Suppressor macrophage (primary cell): ENCODE data around the gene TF.

Experiments used
- DNase-seq, 4 experiments: peaks; one replicate each; pipeline ENCODE4 v3.0.0-alpha.2; 2020 to 2022

TF gene

DNA sequence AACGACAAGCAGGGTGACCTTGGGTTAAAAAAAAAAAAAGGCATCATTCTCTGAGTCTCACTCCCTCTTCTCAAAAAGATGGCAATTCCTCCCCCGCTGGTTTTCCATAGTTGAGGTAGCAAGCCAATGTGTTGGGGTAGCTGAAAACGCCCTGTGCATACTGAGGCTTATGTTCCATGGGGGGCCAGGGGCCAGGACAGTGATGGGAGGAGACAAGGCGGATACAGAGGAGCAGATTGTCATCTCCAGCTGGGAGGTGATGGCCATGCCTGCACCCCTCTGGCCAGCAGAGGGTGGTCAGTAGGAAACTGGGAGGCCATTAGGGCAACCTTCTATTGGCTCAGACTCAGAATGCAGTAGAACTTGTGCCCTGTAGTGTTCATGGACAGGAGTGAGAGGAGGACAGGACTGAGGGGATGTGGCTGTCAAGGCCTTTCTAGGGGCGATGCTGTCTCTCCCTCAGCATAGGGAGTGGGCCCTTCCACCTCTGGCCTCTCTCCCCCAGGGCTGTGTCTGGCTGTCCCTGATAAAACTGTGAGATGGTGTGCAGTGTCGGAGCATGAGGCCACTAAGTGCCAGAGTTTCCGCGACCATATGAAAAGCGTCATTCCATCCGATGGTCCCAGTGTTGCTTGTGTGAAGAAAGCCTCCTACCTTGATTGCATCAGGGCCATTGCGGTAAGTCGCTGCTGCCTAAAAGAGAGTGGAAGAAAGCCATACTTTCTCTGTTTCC, 1.9 kb downstream of the TF start:
- no peak for DNase-seq

DNA sequence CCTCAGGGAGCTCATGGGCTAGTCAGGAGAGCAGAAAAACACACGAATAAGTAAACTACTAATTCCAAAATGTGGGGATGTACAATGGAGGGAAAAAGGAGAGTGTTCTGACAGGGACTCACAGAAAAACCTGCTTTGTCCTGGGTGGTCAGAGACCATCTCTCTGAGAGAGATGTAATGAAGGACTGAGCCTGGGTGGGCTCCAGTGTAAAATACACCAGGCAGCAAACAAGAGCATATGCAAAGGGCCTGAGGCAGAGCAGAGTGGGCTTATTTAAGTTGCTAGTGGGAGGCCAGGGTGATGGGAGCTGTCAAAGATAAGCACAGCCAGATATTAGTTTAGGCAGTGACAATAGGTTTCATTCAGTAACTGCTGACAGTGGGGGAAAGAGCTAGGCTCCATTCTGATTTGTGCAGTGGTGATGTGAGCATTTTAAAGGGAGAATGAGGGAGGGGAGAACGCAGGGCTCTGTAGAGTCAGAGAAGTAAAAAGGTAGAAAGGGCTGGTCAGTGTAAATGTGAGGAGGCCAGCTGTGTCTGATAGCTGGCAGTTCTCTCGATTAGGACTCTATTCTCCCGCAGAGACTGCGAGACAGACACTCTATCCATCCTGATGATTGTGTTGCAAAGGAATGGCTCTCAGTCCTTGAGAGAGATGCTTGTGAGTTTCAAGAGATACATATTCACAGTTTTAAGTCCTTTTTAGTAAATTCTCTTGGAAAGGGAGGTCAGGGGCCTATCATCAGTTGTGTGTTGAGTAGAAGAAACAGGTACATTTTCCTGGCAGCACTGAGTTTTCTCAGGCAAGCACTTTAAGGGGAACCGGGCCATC, 3.5 kb downstream of the TF start:
- DNase-seq = no peak

DNA sequence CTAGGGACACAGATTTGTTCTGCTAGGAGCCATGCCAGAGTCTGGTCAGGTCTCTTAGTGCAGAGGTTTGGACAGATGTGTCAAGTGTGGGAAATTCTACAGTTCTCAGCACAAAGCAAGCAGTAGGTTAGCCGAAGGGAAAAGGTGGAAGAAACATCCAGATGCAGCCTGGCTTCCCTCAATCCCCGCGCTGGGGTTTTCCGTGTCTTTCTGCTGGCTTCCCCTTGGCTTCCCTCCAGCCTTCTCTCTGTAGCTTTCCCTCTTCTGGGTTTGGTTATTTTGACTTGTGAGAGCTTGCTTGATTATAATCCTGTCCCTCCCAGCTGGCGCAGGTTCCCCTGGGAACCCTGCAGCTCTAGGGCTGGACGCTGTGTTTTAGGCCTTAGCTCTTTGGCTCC, 4.1 kb downstream of the TF start:
- DNase-seq = no peak

DNA sequence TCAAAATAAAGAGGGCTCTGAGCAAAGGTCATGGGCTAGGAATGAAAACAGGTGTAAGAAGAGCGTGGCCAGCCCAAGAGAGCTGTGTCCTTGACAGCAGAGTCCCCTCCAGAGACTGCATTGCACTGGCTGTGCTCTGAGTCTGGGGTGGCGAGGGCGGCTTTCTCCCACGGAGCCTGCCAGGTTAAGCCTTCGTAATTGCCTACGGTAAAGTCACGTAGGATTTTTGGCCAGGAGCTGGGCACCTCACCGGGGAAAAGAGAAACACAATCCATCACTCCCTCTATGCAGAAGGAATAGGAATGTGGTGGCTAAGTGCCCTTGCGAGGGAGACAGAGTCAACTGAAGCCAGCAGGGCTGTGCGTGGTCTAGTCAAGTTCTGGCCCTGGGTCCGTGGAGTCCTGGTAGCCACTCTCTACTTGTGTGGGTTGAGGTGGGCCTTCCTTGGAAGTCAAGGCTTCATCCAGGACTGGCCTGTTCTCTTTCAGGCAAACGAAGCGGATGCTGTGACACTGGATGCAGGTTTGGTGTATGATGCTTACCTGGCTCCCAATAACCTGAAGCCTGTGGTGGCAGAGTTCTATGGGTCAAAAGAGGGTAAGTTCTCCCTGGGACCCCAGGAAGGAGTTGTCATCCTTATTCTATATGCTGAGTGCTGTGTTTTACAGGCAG, 7.0 kb downstream of the TF start:
- no peak for DNase-seq

DNA sequence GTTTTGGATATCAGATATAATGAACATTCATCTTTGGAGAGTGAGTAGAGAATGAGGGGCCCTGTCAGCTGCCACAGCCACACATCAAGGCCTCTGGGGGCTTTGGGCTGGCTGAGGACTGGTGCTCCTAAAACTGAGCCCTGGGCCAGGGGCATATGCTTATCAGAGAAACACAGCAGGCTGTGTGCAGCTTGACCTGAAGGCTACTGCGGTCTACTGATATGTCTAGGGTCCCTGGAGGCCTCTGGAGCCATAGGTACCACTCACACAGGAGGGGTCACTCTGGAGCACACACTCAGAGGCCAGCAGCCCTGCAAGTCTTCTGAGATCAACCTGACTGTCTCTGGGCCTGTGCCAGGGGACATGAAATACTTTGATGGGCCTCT, 7.6 kb downstream of the TF start:
- DNase-seq = no peak

DNA sequence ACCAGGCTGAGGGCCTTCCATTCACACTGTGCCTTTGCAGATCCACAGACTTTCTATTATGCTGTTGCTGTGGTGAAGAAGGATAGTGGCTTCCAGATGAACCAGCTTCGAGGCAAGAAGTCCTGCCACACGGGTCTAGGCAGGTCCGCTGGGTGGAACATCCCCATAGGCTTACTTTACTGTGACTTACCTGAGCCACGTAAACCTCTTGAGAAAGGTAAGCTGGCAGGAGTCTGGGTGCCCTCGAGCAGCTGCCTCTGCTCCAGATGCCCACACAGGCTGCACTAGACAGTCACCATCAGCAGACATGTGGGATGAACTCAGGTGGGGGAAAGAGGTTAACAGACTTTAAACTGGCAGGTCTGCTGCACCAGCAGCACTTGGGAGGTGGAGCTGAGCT, 8.3 kb downstream of the TF start:
- DNase-seq = no peak

DNA sequence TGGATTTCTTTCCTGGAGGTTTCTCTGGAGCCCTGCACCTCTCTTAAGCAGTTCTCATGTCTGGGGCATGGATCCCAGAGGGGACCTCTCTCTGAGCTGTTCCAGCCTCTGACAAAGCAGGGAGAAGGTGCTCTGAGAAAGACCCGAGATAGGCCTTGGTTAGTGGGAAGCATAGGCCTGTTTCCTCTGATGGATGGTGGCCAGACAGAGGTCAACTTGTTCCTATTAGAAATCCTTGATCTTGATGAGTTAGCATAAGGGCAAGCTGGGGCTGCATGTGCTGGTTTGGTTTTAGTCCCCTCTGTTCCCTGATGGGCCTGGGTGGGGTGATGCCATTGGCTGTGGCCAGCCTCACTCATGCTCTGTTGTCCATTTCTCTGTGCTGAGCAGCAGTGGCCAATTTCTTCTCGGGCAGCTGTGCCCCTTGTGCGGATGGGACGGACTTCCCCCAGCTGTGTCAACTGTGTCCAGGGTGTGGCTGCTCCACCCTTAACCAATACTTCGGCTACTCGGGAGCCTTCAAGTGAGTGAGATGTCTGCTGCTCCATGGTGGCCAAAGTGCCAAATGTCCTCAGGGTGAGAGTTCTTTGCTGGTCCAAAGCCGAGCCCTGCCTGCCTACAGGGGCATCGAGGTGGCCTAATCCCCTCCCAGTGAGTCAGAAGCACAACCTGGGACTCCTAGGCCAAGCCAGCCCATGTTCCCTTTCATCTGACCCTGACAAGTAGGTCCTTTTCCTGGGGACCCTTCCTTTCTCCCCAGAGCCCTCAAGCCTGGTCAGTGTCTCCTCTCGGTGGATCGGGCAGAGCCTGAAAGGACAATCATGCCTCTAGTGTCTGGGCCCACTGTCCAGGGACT, 9.0 kb downstream of the TF start:
- no peak for DNase-seq

DNA sequence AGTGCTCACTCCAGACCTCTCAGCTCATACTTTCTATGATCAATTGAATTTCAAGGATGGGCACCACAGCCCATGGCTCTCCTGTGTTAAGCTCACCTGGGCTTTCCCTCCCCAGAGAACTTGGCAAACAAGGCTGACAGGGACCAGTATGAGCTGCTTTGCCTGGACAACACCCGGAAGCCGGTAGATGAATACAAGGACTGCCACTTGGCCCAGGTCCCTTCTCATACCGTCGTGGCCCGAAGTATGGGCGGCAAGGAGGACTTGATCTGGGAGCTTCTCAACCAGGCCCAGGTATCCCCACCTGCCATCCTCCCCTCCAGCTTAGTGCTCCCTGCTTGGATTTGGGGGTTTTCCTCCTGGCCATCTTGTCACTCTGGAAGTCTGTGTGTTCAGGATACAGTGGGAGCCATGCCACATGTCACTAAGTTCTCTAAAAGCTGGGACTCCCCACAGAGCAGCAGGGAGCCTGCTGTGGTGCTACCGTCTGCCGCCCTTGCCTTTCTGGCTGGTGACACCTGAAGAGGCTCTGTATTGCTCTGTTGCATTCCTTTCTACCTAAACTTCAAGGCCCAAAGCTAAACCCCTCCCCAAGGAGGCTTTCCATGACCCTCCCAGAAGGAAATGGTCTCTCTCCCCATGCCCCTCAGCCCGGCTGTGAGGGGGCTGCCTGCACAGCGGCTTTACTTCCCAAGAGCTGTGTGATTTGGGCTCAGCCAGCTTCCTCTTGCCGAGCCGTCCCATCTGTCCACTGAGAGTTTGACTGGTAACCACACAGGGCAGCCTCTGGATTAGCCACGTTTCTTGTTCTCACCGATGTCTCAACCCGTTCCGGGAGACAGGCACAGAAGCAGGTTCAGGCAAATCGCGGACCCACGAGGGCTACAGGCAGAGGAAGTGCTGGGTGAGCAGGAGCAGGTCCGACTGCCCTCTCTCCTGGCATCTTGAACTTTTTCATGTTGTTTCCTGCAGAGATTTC, 10.8 kb downstream of the TF start:
- no peak for DNase-seq

DNA sequence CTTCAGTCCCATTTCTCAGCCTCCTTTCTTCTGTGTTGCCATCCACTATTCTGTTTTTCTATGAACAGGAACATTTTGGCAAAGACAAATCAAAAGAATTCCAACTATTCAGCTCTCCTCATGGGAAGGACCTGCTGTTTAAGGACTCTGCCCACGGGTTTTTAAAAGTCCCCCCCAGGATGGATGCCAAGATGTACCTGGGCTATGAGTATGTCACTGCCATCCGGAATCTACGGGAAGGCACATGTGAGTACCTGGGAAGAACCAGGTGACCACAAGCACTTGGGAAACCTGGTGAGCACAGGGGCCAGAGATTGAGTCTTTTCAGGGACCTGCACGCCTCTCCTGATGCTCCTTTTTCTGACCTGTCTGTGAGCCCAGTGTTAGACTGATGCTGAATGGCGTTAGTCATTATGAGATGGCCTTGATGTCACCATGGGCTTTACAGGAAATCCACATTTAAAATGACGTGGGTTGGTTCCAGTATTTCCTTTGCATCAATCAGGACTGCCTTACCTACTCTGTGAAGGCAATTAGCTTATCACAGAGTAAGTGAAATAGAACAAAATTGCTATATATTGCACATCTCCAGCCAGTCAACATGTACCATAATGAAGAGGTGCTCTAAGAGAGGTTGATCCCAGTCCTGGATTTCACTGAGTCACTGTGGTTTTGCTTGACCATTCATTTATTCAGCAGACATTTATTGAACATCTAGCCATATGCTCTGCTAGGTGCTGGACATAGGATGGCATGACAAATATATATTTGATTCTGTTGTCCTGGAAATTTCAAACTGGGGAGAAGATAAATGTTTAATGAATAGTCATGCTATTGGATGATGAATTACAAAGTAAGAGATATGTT, 11.7 kb downstream of the TF start:
- DNase-seq = no peak

DNA sequence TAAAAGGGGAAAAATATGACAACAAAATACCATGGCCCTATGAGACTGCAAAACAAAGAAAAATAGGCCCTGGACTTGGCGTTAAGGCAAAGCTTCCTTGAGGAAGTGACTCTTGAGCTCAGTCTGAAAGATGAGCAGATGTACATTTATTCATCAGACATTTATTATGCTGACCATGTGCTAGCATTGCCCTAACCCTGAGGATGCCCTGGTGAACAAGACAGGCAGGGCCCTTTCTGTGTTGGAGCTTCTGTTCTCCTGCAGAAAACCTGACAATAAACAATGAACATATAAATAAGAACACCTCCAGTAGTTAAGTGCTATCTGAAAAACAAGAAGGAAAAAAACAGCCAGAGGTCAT, 12.4 kb downstream of the TF start:
- DNase-seq = no peak

DNA sequence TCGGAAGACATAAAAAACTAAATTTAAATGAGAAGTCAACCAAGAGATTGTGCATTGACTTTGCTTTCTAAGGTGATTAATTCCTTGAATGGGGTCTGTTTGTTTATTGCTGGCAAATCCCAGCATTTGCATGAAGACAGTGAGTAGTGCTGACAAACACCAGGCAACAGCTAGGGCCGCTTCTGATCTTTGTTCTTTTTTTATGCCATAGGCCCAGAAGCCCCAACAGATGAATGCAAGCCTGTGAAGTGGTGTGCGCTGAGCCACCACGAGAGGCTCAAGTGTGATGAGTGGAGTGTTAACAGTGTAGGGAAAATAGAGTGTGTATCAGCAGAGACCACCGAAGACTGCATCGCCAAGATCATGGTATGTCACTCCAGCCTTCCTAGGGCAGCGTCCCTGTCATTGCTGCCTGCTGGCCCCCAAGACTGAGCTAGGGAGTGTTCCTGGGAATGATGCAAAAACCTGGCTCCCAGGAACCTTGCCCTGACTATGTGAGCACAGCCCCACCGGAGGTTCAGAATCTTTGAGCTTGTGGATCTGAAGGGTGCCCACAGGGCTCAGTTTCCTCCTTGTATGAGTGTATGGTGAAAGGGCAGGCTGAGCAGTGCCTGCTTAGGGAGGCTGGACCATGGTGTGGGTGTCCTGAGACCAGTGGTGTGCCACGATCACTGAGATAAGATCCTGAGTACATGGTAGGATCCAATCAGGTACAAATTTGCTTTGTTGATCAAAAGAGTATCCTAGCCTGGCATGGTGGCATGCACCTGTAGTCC, 13.0 kb downstream of the TF start:
- no peak for DNase-seq

DNA sequence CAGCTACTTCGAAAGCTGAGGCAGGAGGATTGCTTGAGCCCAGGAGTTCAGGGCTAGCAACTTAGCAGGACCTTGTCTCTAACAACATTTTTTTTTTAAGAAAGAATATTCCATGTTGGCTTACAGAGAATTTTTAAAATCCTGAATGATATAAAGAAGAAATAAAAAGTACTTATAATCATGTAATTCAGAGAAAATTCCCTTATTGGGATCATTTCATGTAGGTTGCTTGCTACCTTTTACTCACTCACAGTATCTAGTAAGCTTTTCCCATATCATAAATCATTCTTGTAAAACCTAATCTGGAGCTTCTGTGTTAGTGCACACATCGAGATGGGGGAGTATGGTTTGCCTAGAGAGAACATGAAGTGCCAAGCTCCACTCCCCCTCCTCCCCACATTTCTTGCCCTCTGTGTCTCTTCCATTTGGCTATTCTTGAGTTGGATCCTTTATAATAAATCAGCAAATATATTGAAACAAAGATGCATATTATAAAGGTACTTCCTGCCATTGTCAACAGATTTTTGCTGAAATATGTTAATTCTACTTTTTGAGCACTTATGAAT, 13.6 kb downstream of the TF start:
- no peak for DNase-seq

DNA sequence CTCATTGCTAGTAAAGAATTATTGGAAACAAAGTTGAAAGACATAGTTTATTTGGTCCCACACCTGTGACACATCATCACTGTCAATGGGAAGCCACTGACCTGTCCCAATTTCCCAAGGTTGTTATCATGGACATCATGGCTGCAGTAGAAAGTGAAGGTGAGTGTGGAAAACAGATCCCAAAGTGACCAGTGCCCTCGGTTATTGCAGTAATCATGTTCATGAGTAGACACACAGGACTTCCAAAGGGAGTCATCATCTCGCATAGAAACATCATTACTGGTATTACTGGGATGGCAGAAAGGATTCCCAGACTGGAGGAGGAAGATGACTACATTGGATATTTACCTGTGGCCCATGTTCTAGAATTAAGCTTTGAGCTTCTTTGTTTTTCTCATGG, 14.7 kb downstream of the TF start:
- no peak for DNase-seq

DNA sequence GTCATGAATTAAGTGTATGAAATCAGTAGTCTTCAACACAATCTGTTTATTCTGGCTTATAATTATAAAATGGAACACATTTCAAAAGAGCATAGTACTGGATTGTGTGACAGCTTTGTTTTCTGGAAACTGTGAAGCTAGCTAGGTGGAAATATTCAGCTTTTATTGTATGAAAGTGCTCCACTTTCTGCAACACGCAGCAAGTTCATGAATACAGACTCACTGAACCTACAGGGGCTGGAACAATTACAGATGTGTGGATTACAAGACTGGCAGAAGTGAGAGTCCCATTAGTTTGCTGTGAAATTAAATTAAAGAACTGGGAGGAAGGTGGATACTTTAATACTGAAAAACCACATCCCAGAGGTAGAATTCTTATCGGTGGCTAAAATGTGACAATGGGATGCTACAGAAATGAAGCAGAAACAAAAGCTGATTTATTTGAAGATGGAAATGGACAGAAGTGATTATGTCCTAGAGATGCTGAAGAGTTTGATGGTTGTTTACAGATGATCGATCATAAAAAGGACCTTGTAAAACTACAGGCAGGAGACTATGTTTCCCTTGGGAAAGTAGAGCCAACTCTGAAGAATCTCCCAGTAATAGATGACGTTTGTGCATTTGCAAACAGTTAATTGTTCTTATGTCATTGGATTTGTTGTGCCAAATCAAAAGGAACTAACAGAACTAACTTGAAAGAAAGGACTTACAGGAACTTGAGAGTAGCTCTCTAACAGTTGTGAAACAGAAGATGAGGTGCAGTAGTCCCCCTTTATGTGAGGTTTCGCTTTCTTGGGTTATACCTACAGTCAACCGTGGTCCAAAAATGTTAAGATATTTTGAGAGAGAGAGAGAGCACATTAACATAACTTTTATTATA, 15.7 kb downstream of the TF start:
- DNase-seq = no peak

DNA sequence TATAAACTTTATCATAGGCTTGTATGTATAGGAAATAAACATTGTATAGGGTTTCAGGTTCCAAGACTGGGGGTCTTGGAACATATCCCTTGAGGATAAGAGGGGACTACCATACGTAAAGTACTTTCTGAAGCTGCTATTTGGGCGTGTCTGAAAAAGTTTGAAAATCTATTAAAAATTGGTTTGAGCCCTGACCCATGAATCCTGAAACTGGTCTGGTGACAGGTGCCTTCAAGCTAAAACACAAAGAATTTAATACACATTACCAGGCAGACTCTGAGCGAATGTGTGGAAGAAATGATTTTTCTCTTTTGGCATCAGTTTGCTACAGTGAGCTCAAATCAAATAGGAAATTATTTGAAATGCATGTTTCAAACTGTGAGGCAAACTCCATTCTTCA, 16.3 kb downstream of the TF start:
- DNase-seq = no peak

DNA sequence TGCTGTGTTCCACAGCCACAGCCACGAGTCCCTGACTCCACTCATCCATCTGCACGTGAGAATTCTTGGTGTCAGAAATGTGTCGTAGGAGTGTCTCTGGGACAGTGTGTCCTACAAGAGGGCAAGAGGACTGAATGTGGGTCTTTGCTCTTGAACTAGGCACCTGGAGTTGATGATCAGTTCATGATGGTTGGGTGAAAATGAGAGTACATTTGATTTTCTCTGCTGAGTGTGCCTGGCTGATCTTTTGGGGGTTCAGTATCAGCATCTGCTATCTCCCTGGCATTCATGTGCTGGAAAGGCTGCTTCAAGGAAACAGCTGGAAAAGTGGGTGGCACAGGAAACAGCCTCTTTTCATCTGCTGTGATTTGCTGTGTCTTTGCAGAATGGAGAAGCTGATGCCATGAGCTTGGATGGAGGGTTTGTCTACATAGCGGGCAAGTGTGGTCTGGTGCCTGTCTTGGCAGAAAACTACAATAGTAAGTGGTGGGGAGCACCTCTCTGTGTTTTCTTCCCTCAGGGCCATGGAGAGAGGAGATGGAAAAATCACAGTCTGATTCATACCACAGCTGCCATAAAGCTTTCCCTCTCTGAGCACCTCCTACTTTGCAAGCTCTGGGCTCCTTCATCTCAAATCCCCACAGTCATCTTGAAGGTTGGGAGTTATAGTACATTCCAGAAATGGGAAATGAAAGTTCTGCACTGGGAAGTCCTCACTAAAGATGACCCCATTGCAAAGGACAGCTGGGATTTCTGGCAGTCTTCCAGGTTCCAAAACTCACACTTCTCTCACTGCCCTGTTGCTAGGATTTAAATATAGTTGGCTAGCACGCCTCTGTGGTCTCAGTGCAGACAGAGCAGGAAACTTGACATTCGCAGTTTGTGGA, 17.8 kb downstream of the TF start:
- peak; percentile 75 to 83 (median 78) for DNase-seq

DNA sequence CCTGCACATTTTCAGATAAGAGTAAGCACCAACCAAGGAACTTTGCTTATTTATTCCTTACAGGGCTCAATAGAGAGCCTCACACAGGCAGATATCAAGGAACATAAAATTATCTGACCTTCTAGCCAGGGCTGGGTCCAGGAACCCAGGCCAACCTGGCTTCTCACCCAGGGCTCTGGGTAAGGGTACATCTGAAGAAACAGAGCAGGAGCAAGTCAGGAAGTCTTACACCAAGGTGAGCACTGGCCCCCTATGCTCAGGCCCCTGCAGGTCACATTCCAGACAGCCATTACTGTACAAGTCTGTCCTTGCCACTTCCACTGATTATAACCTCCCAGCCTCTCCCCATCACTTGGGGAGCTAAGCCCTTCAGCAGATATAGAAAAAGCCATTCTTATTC, 19.1 kb downstream of the TF start:
- no peak for DNase-seq
